ENCODE results near the gene SETBP1. TPM values are rescaled to one million over a fixed set of nuclear protein-coding genes. Genes with fewer than 3 reads are reported as not detected.

Gene SETBP1
- total and polyA plus RNA-seq, 2 of the 4 experiments (the other 2 are of a cell fraction) = 0.19 to 0.36 TPM

DNA sequence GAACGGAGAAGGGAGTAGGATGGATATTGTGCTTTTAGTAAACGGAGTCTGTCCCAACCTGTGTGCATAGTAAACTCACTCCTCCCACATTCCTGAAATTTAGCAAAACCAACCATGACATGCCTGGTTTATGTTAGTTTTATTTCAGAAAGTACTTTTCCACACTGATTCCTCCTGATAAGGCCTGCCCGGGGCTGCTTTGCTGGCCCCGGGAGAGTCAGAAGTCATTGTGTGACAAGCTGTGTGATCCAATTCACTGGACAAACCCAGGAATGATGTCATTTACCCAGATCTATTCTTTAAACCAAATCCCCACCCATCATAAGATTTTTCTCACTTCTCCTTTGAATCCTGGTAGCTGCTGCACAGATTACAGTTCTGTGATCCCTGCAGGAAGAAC lies 109.0 kb downstream of the SETBP1 start:
- Histone ChIP-seq H4K91ac (ENCODE audit: insufficient read depth, low read depth, low read length) (no peak overlapping the region), H3K23ac (ENCODE audit: low read depth, low read length) (no peak overlapping the region), H3K14ac (replicated peaks; ENCODE audit: low read depth, low read length) (no peak overlapping the region), H2BK5ac (ENCODE audit: low read depth, low read length, poor library complexity, severe bottlenecking) (no peak overlapping the region), H3K4me3 (ENCODE audit: insufficient read depth, low read depth, low read length) (no peak overlapping the region), H3K9me1 (ENCODE audit: insufficient read depth, low read length) (peaks cover 3% of the 10 kb centered on the region; the same call in 1 of the 2 replicates), H2BK20ac (ENCODE audit: low read depth, low read length) (no peak overlapping the region), H4K8ac (ENCODE audit: low read depth in 2 of 2, low read length in 2 of 2) (no peak overlapping the region), H2AFZ (replicated peaks; ENCODE audit: low read length, poor library complexity) (no peak overlapping the region), H4K5ac (ENCODE audit: low read depth, low read length) (no peak overlapping the region), H2AK9ac (replicated peaks; ENCODE audit: low read depth, low read length, poor library complexity) (no peak overlapping the region), H3K4ac (ENCODE audit: low read depth, low read length) (no peak overlapping the region), H2BK15ac (ENCODE audit: low read depth, low read length) (no peak overlapping the region), H2BK120ac (ENCODE audit: low read depth, low read length) (no peak overlapping the region), H3K36me3 (ENCODE audit: control insufficient read depth, insufficient read depth, low read length) (no peaks in the 10 kb centered on the region), H2AK5ac (ENCODE audit: low read depth, low read length) (no peak overlapping the region), H3K27me3 (ENCODE audit: control insufficient read depth, insufficient read depth, low read length) (no peaks in the 10 kb centered on the region), H3K79me1 (ENCODE audit: low read depth in 1 of 2, low read length in 2 of 2) (no peaks in the 10 kb centered on the region), H3K9ac (ENCODE audit: low read depth, low read length) (no peak overlapping the region), H3K9me3 (ENCODE audit: control insufficient read depth, insufficient read depth, low read length) (no peaks in the 10 kb centered on the region), H3K27ac (ENCODE audit: insufficient read depth, low read length) (no peak overlapping the region), H3K4me1 (ENCODE audit: control insufficient read depth, insufficient read depth, low read length) (peaks cover 3% of the 10 kb centered on the region; the same call in 1 of the 2 replicates), H3K56ac (ENCODE audit: extremely low read depth, insufficient read depth, low read length) (no peak overlapping the region), H4K20me1 (ENCODE audit: insufficient read depth, low read length) (no peaks in the 10 kb centered on the region), H3K18ac (ENCODE audit: low read depth, low read length) (no peak overlapping the region), H3K4me2 (ENCODE audit: low read depth, low read length) (no peak overlapping the region)
- POLR2A ChIA-PET (ENCODE audit: unreplicated experiment) = no interaction called here
- DNase-seq (no peak), ATAC-seq (ENCODE audit: low read depth) (no peak)
- no TSS peak for BruUV-seq (replicated peaks)
- dilution Hi-C loops (cut with HindIII; ENCODE audit: low sequenced_read_pairs, unreplicated experiment) = no loop called here
- TF ChIP-seq CTCF (conservative IDR thresholded peaks at IDR 0.05; ENCODE audit: low read depth, low read length) (no peak), CHD1 (IDR thresholded peaks at IDR 0.05; ENCODE audit: low read depth, low read length) (no peak), SMC3 (IDR thresholded peaks at IDR 0.05; ENCODE audit: low read depth, low read length) (no peak), BHLHE40 (IDR thresholded peaks at IDR 0.05; ENCODE audit: low read depth, low read length) (no peak), RFX5 (IDR thresholded peaks at IDR 0.05; ENCODE audit: low read depth, low read length) (no peak), RCOR1 (IDR thresholded peaks at IDR 0.05; ENCODE audit: insufficient replicate concordance, low read length) (no peak), MXI1 (IDR thresholded peaks at IDR 0.05; ENCODE audit: borderline replicate concordance, low read depth, low read length) (no peak), CEBPB (IDR thresholded peaks at IDR 0.05; ENCODE audit: low read depth, low read length) (no peak), FOS (IDR thresholded peaks at IDR 0.05; ENCODE audit: low read depth, low read length) (no peak), MAFK (IDR thresholded peaks at IDR 0.05; ENCODE audit: low read depth, low read length) (no peak), NFE2L2 (IDR thresholded peaks at IDR 0.05; ENCODE audit: low read depth, low read length) (no peak), RAD21 (IDR thresholded peaks at IDR 0.05; ENCODE audit: low read length) (no peak), MAZ (IDR thresholded peaks at IDR 0.05; ENCODE audit: borderline replicate concordance, low read depth, low read length) (no peak), USF2 (IDR thresholded peaks at IDR 0.05; ENCODE audit: low read depth, low read length) (no peak), POLR2A (IDR thresholded peaks at IDR 0.05; ENCODE audit: low read depth, low read length) (no peak), ELK1 (IDR thresholded peaks at IDR 0.05; ENCODE audit: borderline replicate concordance, low read depth, low read length) (no peak)
- CTCF ChIA-PET = no interaction called here
- in situ Hi-C loops (cut with MboI; ENCODE audit: low sequenced_read_pairs) = no loop called here
- no CpG with 5 or more reads among the region's 4 CpGs for WGBS, 2 experiments (ENCODE audit: extremely low coverage in 2 of 2, insufficient read length in 1 of 2)
- intact Hi-C loops (cut with micrococcal nuclease) = loop anchor here (1.0 kb wide), 1 partner anchor 32 kb away; no protein-coding TSS in a partner anchor

Measured in IMR-90 (cell line).